Measurements from ENCODE around the gene BHLHE41. TPM values are rescaled to one million over a fixed set of nuclear protein-coding genes. Genes with fewer than 3 reads are reported as not detected.

Gene BHLHE41
- total and polyA plus RNA-seq, 11 donors: 6.8 to 66.0 (median 31.4) TPM

GRCh38 chr12:26130728-26131127 lies 5.9 kb upstream of the BHLHE41 start:
- intact Hi-C loops (cut with DNase I): loop anchor here in 1 of 10 donors (5.0 kb wide), 1 partner anchor 62 kb away; no protein-coding TSS in a partner anchor
- DNase-seq (no peak), ATAC-seq (no peak)
- no peak overlapping the region for H3K4me3 ChIP-seq
- TF ChIP-seq POLR2A (IDR thresholded peaks at IDR 0.05): no peak
- TF ChIP-seq CTCF (IDR thresholded peaks at IDR 0.05): no peak
- H3K9me3 ChIP-seq: no peaks in the 10 kb centered on the region
- H3K4me1 ChIP-seq: peaks cover 0 to 13% (median 6%) of the 10 kb centered on the region in 12 donors
- H3K27ac ChIP-seq: no peak overlapping the region
- H3K36me3 ChIP-seq: no peaks in the 10 kb centered on the region
- WGBS, 4 donors: 71 to 89% (median 78%) methylated on average over 3 of the region's 3 CpGs
- H3K27me3 ChIP-seq: peaks cover 0 to 27% (median 0%) of the 10 kb centered on the region in 9 donors

GRCh38 chr12:26128168-26128567 lies 3.3 kb upstream of the BHLHE41 start:
- no peaks in the 10 kb centered on the region for H3K9me3 ChIP-seq
- ATAC-seq (no peak), DNase-seq (no peak)
- H3K4me1 ChIP-seq: peaks cover 0 to 23% (median 10%) of the 10 kb centered on the region in 12 donors
- H3K4me3 ChIP-seq: no peak overlapping the region
- intact Hi-C loops (cut with DNase I): loop anchor here in 7 of 10 donors (5.0 to 10.0 kb wide), 10 partner anchors 64 to 527 kb away; partner anchors contain the start of gene SSPN (in 5 of the 7)
- H3K36me3 ChIP-seq: no peaks in the 10 kb centered on the region
- peaks cover 0 to 42% (median 0%) of the 10 kb centered on the region in 9 donors for H3K27me3 ChIP-seq
- H3K27ac ChIP-seq: no peak overlapping the region
- no peak for TF ChIP-seq CTCF (IDR thresholded peaks at IDR 0.05)
- TF ChIP-seq POLR2A (IDR thresholded peaks at IDR 0.05): no peak

- TF ChIP-seq CTCF (IDR thresholded peaks at IDR 0.05): no peak
- no peak for TF ChIP-seq POLR2A (IDR thresholded peaks at IDR 0.05)
- peaks cover 0 to 42% (median 0%) of the 10 kb centered on the region in 9 donors for H3K27me3 ChIP-seq
- no peaks in the 10 kb centered on the region for H3K36me3 ChIP-seq
- no peak for DNase-seq
- H3K4me1 ChIP-seq: peaks cover 0 to 23% (median 10%) of the 10 kb centered on the region in 12 donors
- H3K27ac ChIP-seq: peak overlapping the region in 4 of 12 donors; percentile 91 to 98 (median 96)
- no peak for ATAC-seq
- 86 to 97% (median 95%) methylated on average over 2 of the region's 2 CpGs for WGBS, 4 donors
- intact Hi-C loops (cut with DNase I): loop anchor here in 7 of 10 donors (5.0 to 10.0 kb wide), 10 partner anchors 65 to 527 kb away; partner anchors contain the start of gene SSPN (in 5 of the 7)
- no peaks in the 10 kb centered on the region for H3K9me3 ChIP-seq
- no peak overlapping the region for H3K4me3 ChIP-seq
These were observed 2.6 kb upstream of the BHLHE41 start for GRCh38 chr12:26127404-26127803.

- 5 to 8% (median 6%) methylated on average over 41 to 60 of the region's 60 CpGs for WGBS, 4 donors
- no peaks in the 10 kb centered on the region for H3K36me3 ChIP-seq
- H3K4me3 ChIP-seq: peak overlapping the region; percentile 38 to 84 (median 68)
- DNase-seq: peak; percentile 90 to 95 (median 91)
- peaks cover 0 to 42% (median 0%) of the 10 kb centered on the region in 9 donors for H3K27me3 ChIP-seq
- TF ChIP-seq POLR2A (IDR thresholded peaks at IDR 0.05) (no peak), CTCF (IDR thresholded peaks at IDR 0.05) (peak in 2 of 12 donors; percentile 29 to 31)
- H3K27ac ChIP-seq: peak overlapping the region; percentile 76 to 98 (median 95)
- no peaks in the 10 kb centered on the region for H3K9me3 ChIP-seq
- H3K4me1 ChIP-seq: peaks cover 0 to 26% (median 11%) of the 10 kb centered on the region in 12 donors
- intact Hi-C loops (cut with DNase I): loop anchor here in 8 of 10 donors (1.0 to 10.0 kb wide), 12 partner anchors 27 to 528 kb away; partner anchors contain the start of gene SSPN (in 6 of the 8)
- peak; percentile 62 to 85 (median 80) for ATAC-seq
These were observed 1.8 kb upstream of the BHLHE41 start for GRCh38 chr12:26126340-26127284.
